HG02571 (cell line): ENCODE measurements around the gene FBXW2.
A peak's percentile ranks its signal among the peaks of the same experiment; 100 is the strongest.
"Not testable (repeated sequence)": the region's sequence is repeated elsewhere in the genome, so short reads cannot be mapped to it uniquely, and the experiment has no call there.

ENCODE experiments used
- ATAC-seq: cut with Tn5 transposase; IDR thresholded peaks from one replicate; pipeline ENCODE4 v1.9.1; 2021; ENCODE audit warnings: mild to moderate bottlenecking, moderate library complexity; ENCODE audit not compliant: unreplicated experiment

Gene FBXW2

GRCh38 chr9:120779227-120779626 lies 14.0 kb downstream of the FBXW2 start:
- ATAC-seq = no peak

- ATAC-seq = no peak
Measured at GRCh38 chr9:120778758-120779157, 14.5 kb downstream of the FBXW2 start.

DNA sequence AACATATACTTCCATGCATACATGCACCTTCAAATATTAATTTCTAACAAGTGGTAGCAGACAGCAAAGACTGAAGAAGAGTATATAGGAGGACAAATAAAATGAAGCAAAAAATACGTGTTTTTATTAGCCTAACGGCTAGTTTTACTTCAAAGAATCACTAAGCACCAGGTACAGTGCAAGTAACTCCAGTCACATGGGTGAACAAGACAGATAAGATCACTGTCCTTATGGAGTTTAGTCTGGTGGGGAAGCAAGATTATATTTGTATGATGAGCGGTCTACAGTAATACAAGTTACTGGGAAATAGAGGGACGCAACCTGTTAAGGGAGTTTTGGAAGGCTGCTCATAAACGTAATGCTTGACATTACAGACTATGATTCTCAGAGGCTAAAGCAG lies 16.0 kb downstream of the FBXW2 start:
- no peak for ATAC-seq

DNA sequence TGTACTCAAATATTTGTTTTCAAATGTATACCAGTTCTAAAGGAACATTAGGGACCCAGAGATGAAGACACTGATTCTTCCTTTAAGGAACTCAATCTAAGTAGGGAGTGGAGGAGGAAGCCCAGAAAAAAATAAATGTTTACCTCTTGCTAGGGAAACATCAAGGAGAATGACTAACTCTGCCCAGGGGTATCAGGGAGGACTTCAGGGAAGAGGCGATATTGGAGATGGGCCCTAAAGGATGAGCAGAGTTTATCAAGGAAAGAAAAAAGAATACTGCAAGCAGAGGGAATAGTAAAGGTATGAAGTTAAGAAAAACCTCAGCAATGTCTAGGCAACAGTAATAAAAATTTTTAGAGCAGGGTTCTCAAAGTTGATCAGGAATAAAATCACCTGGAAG lies 16.4 kb downstream of the FBXW2 start:
- no peak for ATAC-seq

GRCh38 chr9:120775859-120776258 lies 17.4 kb downstream of the FBXW2 start:
- ATAC-seq = no peak

GRCh38 chr9:120774719-120775118 lies 18.5 kb downstream of the FBXW2 start:
- ATAC-seq = no peak

- no peak for ATAC-seq
Measured at GRCh38 chr9:120773256-120773655, 20.0 kb downstream of the FBXW2 start.

DNA sequence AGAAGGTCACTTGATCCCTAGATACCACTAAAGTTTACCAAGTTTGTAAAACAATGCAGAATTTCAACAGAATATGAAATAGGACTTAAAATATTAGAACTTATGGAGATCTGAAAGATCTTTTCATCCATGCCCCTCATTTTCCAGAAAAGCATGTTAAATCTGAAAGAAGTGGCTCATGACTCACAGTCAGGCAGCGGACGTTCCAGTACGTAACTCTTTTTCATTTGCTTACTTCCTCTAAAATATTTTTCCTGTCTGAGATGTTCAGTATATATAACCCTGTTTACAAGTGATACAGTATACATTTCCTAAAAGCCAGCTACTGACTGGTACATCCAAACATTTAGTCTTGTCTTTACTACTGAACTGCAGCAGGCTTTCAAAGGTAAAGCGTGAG lies 22.3 kb downstream of the FBXW2 start:
- no peak for ATAC-seq

DNA sequence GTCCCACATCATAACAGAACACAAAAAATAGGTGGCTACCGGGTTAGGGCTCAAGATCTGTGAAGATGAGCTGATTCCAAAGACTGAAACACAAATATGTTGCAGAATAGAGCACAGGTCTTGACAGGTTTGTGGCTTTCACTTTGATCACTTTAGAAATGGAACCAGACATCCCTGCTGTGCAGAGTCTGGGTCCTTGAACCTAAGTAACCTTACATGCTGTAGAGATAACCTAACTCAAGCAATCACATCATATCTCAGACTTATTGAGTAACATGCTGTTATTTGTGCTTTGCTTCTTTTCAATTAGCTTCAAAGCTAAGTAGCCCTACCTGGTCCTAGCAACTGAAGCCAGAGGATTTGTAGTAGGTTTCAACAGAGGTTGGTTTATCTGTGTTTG lies 24.3 kb downstream of the FBXW2 start:
- no peak for ATAC-seq

- ATAC-seq = no peak
Measured at GRCh38 chr9:120768247-120768646, 25.0 kb downstream of the FBXW2 start.

DNA sequence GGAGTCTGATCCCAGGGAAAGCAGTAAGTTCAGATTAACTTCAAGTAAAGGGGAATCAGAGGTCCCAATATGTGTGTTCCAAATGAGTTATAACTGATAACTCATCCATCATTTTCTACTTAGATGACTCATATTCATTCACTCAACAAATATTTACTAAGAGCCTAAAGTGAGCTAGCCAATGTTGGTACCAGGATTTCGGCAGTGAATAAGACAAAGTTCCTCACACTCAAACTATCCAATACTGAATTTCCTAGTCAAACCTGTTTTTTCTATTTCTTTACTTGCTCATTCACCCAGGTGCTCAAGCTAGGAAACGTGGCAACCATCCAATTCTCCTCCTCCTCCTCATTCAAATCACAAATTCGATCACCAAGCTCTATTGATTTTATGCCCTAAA lies 25.8 kb downstream of the FBXW2 start:
- no peak for ATAC-seq

DNA sequence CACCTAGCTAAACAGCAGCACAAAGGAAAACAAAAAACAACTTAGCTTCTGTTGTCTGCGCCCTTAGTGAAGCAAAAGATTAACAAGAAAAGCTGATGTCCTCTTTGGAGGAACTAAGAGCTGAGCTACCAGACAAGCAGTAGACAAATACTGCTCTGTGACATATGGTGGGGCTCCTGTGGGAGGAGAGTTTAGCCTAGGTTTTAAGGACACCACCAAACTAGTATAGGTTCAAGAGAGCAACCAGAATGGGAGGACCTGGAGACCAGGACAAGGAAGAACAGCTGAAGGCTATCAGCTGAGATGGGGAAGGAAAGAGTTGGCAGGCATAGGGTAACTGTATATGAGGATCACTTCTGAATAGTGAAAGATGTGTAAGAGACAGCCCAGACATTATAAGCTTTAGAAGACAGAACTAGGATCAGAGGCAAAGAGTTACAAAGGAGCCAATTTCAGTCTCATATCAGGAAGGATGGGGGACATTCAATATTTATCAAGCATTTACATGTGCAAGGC lies 27.2 kb downstream of the FBXW2 start:
- ATAC-seq = no peak

GRCh38 chr9:120764476-120764875 lies 28.7 kb downstream of the FBXW2 start:
- ATAC-seq = no peak

DNA sequence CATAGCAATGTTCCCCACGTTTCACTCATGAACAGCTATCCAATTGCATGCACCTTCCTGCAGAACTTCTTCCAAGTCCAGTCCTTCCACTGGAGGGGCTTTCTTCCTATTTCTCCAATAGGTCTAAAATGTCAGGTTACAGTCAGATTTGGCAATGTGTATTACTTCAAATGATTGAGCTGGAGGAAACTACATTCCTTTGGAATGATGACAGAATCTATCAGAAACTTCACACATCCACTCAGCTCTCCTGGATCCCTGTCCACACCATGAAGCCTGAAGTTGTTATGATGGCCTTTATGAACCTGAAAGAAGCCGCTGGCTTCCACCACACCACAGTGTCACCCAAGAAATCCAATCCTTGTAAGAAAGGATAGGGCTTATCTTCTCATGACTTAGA lies 32.2 kb downstream of the FBXW2 start:
- no peak for ATAC-seq

DNA sequence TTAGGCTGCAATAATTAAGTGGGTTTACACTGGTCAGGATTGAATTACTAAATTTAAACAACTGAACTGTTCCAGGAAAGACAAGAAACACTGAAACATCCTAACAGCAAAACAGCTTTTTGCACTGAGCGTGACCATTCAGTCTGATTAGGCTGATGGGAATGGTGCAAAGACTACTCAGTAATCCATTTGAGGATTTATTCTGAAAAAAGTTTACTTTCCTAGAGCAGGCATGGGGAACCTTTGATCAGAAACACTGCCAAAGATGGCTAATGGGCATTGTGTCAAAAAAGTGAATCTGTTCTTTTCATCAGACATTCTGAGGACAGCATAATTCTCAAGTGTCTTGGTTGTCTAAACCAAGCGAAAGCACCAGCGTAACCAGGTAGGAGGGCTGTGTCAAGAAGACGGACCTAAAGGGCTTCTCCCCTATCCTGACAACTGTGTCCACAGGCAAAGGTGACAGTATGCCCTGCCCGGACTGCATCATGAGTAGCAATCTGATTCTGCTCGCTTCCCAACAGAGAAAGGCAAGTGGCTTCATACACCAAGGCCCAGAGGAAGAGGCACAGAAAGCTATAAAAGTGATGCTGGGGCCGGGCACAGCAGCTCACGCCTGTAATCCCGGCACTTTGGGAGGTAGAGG lies 33.3 kb downstream of the FBXW2 start:
- no peak for ATAC-seq

DNA sequence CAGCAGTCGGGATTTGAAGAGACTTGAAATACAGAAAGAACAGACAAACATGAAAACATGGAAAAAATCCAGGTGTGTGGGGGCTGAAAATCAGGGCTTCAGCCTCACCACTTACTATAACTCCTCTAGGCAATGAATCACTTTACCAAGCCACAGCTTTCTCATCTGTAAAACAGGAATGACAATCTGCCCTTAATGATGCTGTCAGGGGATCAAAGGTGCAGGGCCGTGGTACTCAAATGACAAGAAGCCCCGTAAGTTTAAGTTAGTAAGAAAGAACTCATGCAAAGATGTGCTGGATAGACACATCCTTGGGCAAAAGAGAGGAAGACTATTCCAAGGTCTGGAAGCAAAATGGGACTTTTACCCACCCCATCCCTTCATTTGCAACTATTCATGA lies 34.7 kb downstream of the FBXW2 start:
- no peak for ATAC-seq

GRCh38 chr9:120757026-120757913 lies 35.9 kb downstream of the FBXW2 start:
- ATAC-seq = no peak

DNA sequence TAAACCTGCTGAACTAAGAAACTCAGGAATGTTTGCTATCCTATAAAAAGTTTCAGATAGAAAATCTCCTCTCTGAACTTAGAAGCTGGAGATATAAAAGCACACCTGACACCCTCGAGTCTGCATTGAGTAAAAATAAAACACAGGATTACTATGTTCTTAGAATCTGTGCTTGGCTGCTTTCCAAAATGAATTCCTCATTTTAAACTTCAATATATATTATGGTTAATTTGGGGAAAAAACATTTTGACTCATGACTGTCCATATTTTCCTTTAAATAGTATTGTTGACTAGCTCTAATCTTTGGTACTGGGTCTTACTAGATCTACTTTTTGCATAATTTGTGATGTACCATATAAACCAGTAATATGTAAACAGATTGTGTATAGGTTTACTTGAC lies 36.7 kb downstream of the FBXW2 start:
- no peak for ATAC-seq

DNA sequence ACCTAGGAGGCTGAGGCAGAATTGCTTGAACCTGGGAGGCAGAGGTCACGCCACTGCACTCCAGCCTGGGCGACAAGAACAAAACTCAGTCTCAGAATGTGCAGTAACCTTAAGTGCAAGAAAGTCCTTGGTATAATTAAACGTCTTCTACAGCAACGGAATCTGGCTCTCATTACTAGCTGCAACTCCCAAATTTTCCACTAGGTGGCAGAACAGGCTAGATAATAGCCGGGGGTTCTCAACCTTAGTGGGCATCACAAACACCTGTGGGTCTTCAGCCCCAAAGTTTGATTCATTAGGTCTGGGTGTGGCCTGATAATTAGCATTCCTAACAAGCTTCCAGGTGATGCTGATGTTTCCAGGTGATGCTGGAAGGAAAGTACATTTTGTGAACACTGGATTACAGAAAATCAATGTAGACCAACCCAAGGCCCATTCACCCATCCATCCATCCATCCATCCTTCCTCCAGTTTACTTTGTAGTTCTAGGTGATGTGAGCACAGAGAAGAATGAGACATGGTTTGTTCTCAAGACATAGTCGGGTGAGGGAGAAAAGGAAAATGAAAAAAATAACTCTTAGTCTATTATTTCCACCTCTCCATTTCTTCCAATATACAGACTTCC lies 37.3 kb downstream of the FBXW2 start:
- ATAC-seq = no peak

DNA sequence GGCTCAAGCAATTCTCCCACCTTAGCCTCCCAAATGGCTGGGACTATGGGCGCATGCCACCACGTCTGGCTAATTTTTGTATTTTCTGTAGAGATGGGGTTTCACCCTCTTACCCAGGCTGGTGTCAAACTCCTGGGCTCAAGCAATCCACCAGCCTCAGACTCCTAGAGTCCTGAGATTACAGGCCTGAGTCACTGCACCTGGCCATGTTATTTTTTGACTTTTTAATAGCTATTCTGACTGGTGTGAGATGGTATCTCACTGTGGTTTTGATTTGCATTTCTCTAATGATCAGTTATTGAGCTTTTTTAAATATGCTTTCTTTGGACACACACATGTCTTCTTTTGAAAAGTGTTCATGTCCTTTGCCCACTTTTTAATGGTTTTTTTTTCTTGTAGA lies 38.2 kb downstream of the FBXW2 start:
- peak; percentile 86 for ATAC-seq

DNA sequence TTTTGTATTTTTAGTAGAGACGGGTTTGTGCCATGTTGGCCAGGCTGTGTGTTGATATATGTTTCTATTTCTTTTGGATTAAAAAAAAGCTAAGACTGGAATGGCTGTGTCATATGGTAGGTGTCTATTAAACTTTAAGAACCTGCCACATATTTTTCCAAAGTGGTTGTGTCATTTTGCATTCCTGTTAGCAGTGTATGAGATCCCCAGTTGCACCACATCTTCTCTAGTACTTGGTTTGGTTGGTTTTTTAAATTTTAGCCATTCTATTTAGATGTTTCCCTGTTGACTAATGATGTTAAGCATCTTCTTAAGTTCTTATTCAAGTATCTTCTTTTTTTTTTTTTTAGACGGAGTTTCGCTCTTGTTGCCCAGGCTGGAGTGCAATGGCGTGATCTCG lies 42.8 kb downstream of the FBXW2 start:
- no peak for ATAC-seq

DNA sequence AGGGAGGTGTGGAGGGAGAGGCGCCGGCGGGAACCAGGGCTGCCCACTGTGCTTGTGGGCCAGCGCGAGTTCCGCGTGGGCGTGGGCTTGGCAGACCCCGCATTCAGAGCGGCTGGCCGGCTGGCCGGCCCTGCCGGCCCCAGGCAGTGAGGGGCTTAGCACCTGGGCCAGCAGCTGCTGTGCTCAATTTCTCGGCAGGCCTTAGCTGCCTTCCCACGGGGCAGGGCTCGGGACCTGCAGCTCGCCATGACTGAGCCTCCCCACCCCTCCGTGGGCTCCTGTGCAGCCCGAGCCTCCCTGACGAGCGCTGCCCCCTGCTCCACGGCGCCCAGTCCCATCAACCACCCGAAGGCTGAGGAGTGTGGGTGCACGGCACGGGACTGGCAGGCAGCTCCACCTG lies 46.9 kb downstream of the FBXW2 start:
- ATAC-seq = not testable (repeated sequence)
